Neural cell (in vitro differentiated cells): ENCODE measurements around the gene ZNF90.

Experiments
- EP300 ChIP-seq: fragments of 450-650 bp; conservative IDR thresholded peaks from 2 replicates; pipeline ENCODE4 v1.6.1; 2014; ENCODE audit warnings: antibody characterized with exemption, mild to moderate bottlenecking, moderate library complexity; ENCODE audit not compliant: poor library complexity, severe bottlenecking
- EZH2 ChIP-seq: fragments of 200-600, 300-800 bp; shearing (Covaris generic), sonication (generic); IDR thresholded peaks from 2 replicates; pipeline ENCODE4 v1.6.1; 2014; ENCODE audit warnings: antibody characterized with exemption, low read length, borderline replicate concordance, mild to moderate bottlenecking; ENCODE audit not compliant: insufficient read depth, poor library complexity, severe bottlenecking
- MXI1 ChIP-seq: fragments of 450-650 bp; conservative IDR thresholded peaks from 2 replicates; pipeline ENCODE4 v1.6.1; 2014; ENCODE audit warnings: antibody characterized with exemption, mild to moderate bottlenecking; ENCODE audit not compliant: poor library complexity, severe bottlenecking
- POLR2AphosphoS5 ChIP-seq: IDR thresholded peaks from 2 replicates; pipeline ENCODE4 v1.6.1; 2012
- RAD21 ChIP-seq: fragments of 450-650 bp; conservative IDR thresholded peaks from 2 replicates; pipeline ENCODE4 v1.6.1; 2014; ENCODE audit warnings: antibody characterized with exemption, mild to moderate bottlenecking, moderate library complexity
- TAF1 ChIP-seq: IDR thresholded peaks from 2 replicates; pipeline ENCODE4 v1.6.1; 2012; ENCODE audit warnings: low read depth
- TF ChIP-seq, protein P1 (sequence below): fragments of 450-650 bp; IDR thresholded peaks from 2 replicates; pipeline ENCODE4 v1.5.1; 2014; ENCODE audit warnings: antibody characterized with exemption, mild to moderate bottlenecking, moderate library complexity; ENCODE audit not compliant: poor library complexity, severe bottlenecking
- TF ChIP-seq, protein P2 (sequence below): IDR thresholded peaks from 2 replicates; pipeline ENCODE4 v1.6.1; 2012; ENCODE audit warnings: borderline replicate concordance

- no peak for TF ChIP-seq EZH2
- no peak for TF ChIP-seq RAD21
- TF ChIP-seq, protein P1, sequence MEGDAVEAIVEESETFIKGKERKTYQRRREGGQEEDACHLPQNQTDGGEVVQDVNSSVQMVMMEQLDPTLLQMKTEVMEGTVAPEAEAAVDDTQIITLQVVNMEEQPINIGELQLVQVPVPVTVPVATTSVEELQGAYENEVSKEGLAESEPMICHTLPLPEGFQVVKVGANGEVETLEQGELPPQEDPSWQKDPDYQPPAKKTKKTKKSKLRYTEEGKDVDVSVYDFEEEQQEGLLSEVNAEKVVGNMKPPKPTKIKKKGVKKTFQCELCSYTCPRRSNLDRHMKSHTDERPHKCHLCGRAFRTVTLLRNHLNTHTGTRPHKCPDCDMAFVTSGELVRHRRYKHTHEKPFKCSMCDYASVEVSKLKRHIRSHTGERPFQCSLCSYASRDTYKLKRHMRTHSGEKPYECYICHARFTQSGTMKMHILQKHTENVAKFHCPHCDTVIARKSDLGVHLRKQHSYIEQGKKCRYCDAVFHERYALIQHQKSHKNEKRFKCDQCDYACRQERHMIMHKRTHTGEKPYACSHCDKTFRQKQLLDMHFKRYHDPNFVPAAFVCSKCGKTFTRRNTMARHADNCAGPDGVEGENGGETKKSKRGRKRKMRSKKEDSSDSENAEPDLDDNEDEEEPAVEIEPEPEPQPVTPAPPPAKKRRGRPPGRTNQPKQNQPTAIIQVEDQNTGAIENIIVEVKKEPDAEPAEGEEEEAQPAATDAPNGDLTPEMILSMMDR = no peak
- TF ChIP-seq TAF1 = no peak
- TF ChIP-seq, protein P2, sequence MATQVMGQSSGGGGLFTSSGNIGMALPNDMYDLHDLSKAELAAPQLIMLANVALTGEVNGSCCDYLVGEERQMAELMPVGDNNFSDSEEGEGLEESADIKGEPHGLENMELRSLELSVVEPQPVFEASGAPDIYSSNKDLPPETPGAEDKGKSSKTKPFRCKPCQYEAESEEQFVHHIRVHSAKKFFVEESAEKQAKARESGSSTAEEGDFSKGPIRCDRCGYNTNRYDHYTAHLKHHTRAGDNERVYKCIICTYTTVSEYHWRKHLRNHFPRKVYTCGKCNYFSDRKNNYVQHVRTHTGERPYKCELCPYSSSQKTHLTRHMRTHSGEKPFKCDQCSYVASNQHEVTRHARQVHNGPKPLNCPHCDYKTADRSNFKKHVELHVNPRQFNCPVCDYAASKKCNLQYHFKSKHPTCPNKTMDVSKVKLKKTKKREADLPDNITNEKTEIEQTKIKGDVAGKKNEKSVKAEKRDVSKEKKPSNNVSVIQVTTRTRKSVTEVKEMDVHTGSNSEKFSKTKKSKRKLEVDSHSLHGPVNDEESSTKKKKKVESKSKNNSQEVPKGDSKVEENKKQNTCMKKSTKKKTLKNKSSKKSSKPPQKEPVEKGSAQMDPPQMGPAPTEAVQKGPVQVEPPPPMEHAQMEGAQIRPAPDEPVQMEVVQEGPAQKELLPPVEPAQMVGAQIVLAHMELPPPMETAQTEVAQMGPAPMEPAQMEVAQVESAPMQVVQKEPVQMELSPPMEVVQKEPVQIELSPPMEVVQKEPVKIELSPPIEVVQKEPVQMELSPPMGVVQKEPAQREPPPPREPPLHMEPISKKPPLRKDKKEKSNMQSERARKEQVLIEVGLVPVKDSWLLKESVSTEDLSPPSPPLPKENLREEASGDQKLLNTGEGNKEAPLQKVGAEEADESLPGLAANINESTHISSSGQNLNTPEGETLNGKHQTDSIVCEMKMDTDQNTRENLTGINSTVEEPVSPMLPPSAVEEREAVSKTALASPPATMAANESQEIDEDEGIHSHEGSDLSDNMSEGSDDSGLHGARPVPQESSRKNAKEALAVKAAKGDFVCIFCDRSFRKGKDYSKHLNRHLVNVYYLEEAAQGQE = no peak
- TF ChIP-seq POLR2AphosphoS5 = no peak
- no peak for TF ChIP-seq EP300
- TF ChIP-seq MXI1 = no peak
These were observed 75.5 kb downstream of the ZNF90 start for GRCh38 chr19:20153281-20153680.
